ENCODE measurements around the gene SREBF2. TPM values are rescaled to one million over a fixed set of nuclear protein-coding genes. Genes with fewer than 3 reads are reported as not detected.

The SREBF2 gene
- total and polyA plus RNA-seq, 9 of the 15 experiments (the other 6 are each of a cell fraction or from before 2014, with no cell fraction given): 1.1 to 84.2 (median 26.9) TPM

DNA sequence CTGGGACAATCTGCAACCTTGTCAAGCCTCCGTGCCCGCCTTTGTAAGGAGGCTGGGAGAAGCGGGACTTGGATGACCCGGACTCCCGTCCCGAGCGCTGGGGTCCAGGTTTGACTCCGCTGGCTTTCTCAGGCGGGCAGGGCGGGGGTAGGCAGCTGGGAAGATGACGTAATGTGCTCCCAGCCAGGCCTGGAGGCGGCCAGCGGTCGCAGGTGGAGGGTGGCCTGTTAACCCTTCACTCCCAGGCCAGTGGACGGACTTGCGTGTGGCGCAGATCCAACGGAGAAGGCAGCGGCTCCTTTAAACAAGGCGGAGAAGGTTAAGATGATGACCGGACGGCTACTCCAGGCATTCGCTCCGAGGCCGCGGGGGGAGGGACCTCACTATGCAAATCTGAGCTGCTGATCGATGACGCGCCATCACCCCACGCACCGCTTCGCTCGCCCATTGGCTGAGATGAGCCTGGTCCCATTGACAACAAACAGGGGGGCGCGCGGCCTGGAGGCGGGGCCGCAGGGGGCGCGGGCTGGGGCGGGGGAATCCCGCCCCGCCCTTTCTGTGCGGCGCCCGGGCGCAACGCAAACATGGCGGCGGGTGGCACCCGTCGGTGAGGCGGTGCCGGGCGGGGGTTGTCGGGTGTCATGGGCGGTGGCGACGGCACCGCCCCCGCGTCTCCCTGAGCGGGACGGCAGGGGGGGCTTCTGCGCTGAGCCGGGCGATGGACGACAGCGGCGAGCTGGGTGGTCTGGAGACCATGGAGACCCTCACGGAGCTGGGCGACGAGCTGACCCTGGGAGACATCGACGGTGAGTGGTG lies at the start of gene SREBF2 (continued):
- TF ChIP-seq, protein P1, sequence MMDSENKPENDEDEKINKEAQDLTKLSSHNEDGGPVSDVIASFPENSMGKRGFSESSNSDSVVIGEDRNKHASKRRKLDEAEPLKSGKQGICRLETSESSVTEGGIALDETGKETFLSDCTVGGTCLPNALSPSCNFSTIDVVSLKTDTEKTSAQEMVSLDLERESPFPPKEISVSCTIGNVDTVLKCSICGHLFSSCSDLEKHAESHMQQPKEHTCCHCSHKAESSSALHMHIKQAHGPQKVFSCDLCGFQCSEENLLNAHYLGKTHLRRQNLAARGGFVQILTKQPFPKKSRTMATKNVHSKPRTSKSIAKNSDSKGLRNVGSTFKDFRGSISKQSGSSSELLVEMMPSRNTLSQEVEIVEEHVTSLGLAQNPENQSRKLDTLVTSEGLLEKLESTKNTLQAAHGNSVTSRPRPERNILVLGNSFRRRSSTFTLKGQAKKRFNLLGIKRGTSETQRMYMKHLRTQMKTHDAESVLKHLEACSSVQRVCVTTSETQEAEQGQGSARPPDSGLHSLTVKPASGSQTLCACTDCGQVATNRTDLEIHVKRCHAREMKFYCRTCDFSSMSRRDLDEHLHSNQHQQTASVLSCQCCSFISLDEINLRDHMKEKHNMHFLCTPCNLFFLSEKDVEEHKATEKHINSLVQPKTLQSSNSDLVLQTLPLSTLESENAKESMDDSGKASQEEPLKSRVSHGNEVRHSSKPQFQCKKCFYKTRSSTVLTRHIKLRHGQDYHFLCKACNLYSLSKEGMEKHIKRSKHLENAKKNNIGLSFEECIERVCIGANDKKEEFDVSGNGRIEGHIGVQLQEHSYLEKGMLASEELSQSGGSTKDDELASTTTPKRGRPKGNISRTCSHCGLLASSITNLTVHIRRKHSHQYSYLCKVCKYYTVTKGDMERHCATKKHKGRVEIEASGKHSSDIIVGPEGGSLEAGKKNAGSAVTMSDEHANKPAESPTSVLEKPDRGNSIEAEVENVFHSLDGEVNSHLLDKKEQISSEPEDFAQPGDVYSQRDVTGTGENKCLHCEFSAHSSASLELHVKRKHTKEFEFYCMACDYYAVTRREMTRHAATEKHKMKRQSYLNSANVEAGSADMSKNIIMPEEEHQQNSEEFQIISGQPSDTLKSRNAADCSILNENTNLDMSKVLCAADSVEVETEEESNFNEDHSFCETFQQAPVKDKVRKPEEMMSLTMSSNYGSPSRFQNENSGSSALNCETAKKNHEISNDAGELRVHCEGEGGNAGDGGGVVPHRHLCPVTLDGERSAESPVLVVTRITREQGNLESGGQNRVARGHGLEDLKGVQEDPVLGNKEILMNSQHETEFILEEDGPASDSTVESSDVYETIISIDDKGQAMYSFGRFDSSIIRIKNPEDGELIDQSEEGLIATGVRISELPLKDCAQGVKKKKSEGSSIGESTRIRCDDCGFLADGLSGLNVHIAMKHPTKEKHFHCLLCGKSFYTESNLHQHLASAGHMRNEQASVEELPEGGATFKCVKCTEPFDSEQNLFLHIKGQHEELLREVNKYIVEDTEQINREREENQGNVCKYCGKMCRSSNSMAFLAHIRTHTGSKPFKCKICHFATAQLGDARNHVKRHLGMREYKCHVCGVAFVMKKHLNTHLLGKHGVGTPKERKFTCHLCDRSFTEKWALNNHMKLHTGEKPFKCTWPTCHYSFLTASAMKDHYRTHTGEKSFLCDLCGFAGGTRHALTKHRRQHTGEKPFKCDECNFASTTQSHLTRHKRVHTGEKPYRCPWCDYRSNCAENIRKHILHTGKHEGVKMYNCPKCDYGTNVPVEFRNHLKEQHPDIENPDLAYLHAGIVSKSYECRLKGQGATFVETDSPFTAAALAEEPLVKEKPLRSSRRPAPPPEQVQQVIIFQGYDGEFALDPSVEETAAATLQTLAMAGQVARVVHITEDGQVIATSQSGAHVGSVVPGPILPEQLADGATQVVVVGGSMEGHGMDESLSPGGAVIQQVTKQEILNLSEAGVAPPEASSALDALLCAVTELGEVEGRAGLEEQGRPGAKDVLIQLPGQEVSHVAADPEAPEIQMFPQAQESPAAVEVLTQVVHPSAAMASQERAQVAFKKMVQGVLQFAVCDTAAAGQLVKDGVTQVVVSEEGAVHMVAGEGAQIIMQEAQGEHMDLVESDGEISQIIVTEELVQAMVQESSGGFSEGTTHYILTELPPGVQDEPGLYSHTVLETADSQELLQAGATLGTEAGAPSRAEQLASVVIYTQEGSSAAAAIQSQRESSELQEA (IDR thresholded peaks at IDR 0.05; ENCODE audit: low read depth): no peak
- TF ChIP-seq ZNF134 (CRISPR knock-in tag; conservative IDR thresholded peaks at IDR 0.05): no peak
- TF ChIP-seq KDM2B (CRISPR knock-in tag; IDR thresholded peaks at IDR 0.05): no peak
- TF ChIP-seq ZNF584 (CRISPR knock-in tag; IDR thresholded peaks at IDR 0.05; ENCODE audit: low read depth): peak; percentile 83; the same call in 1 of the 2 replicates
- TF ChIP-seq SMAD2 (IDR thresholded peaks at IDR 0.05; ENCODE audit: low read depth, low read length): no peak
- TF ChIP-seq CHCHD3 (CRISPR knock-in tag; IDR thresholded peaks at IDR 0.05): no peak
- TF ChIP-seq BDP1 (IDR thresholded peaks at IDR 0.05; ENCODE audit: insufficient read depth, insufficient read length): no peak
- TF ChIP-seq RBM22 (IDR thresholded peaks at IDR 0.05; ENCODE audit: low read depth, low read length, poor library complexity, severe bottlenecking): no peak
- peak; percentile 90 for TF ChIP-seq TAF9B (IDR thresholded peaks at IDR 0.05; ENCODE audit: partially characterized antibody)
- TF ChIP-seq, protein P2, sequence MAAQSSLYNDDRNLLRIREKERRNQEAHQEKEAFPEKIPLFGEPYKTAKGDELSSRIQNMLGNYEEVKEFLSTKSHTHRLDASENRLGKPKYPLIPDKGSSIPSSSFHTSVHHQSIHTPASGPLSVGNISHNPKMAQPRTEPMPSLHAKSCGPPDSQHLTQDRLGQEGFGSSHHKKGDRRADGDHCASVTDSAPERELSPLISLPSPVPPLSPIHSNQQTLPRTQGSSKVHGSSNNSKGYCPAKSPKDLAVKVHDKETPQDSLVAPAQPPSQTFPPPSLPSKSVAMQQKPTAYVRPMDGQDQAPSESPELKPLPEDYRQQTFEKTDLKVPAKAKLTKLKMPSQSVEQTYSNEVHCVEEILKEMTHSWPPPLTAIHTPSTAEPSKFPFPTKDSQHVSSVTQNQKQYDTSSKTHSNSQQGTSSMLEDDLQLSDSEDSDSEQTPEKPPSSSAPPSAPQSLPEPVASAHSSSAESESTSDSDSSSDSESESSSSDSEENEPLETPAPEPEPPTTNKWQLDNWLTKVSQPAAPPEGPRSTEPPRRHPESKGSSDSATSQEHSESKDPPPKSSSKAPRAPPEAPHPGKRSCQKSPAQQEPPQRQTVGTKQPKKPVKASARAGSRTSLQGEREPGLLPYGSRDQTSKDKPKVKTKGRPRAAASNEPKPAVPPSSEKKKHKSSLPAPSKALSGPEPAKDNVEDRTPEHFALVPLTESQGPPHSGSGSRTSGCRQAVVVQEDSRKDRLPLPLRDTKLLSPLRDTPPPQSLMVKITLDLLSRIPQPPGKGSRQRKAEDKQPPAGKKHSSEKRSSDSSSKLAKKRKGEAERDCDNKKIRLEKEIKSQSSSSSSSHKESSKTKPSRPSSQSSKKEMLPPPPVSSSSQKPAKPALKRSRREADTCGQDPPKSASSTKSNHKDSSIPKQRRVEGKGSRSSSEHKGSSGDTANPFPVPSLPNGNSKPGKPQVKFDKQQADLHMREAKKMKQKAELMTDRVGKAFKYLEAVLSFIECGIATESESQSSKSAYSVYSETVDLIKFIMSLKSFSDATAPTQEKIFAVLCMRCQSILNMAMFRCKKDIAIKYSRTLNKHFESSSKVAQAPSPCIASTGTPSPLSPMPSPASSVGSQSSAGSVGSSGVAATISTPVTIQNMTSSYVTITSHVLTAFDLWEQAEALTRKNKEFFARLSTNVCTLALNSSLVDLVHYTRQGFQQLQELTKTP (IDR thresholded peaks at IDR 0.05; ENCODE audit: low read depth in 1 of 2, partially characterized antibody in 2 of 2): peak in 1 of 2 experiments; percentile 22
- no peak; the same call in 1 of the 2 replicates for TF ChIP-seq TARDBP (IDR thresholded peaks at IDR 0.05)
- peak; percentile 40; the same call in 1 of the 2 replicates for TF ChIP-seq MTA2 (IDR thresholded peaks at IDR 0.05; ENCODE audit: low read depth)
- TF ChIP-seq FOXK1 (CRISPR knock-in tag; IDR thresholded peaks at IDR 0.05; ENCODE audit: borderline replicate concordance): no peak
- TF ChIP-seq HSF4 (CRISPR knock-in tag; IDR thresholded peaks at IDR 0.05; ENCODE audit: borderline replicate concordance): no peak
- TF ChIP-seq YBX1 (IDR thresholded peaks at IDR 0.05): no peak
- TF ChIP-seq NR3C1 (CRISPR knock-in tag; IDR thresholded peaks at IDR 0.05): no peak
